C4-2B (cell line): ENCODE results near the gene TNFRSF1A.

Experiments used
- ZFX ChIP-seq: fragments of 450-650 bp; IDR thresholded peaks from 2 replicates; pipeline ENCODE4 v1.6.1; 2017
- TF ChIP-seq, protein P1 (sequence below): fragments of 450-650 bp; conservative IDR thresholded peaks from 2 replicates; pipeline ENCODE4 v1.5.1; 2017; ENCODE audit warnings: mild to moderate bottlenecking

DNA sequence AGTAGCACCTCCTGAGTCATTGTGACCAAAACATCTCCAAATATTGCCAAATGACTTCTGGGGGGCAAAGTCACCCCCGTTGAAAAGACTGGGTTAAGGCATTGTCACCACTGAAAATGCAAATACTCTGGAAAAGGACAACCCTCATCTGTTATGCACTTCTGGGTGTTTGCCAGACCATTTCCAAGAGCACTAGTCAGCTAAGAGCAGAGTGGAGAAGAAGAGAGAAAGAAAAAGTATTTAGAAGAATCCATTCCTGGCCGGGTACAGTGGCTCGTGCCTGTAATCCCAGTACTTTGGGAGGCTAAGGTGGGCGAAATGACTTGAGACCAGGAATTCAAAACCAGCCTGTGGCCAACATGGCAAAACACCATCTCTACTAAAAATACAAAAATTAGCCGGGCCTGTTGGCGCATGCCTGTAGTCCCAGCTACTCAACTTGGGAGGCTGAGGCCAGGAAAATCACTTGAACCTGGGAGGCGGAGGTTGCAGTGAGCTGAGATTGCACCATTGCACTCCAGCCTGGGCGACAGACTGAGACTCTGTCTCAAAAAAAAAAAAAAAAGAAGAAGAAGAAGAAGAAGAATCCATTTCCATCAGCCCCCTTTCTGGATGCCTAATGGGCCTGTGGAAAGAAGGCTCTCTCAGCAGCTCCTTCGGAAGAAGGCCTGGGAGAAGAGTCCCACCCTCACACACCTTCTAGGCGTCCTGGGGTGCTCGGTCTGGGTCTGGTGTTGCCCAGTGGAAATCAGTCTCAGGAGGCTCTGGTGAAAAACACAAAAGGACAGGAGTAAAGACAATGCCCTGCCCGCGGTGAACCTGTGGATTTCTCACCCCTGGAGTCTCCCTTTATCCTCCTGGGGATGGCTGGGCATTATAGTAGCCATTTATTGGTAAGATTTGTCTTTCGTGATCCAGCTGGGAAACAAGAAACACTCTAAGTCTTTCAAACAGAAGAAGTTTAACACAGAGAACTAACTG lies 38.6 kb upstream of the TNFRSF1A start:
- TF ChIP-seq, protein P1, sequence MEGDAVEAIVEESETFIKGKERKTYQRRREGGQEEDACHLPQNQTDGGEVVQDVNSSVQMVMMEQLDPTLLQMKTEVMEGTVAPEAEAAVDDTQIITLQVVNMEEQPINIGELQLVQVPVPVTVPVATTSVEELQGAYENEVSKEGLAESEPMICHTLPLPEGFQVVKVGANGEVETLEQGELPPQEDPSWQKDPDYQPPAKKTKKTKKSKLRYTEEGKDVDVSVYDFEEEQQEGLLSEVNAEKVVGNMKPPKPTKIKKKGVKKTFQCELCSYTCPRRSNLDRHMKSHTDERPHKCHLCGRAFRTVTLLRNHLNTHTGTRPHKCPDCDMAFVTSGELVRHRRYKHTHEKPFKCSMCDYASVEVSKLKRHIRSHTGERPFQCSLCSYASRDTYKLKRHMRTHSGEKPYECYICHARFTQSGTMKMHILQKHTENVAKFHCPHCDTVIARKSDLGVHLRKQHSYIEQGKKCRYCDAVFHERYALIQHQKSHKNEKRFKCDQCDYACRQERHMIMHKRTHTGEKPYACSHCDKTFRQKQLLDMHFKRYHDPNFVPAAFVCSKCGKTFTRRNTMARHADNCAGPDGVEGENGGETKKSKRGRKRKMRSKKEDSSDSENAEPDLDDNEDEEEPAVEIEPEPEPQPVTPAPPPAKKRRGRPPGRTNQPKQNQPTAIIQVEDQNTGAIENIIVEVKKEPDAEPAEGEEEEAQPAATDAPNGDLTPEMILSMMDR: no peak
- TF ChIP-seq ZFX: no peak
